Fibroblast of lung (primary cell): ENCODE results near the gene KLHL29. TPM values are rescaled to one million over a fixed set of nuclear protein-coding genes. Genes with fewer than 3 reads are reported as not detected.
A peak's percentile ranks its signal among the peaks of the same experiment; 100 is the strongest.

ENCODE experiments used
- DNase-seq, 2 donors: peaks; one replicate each; pipeline versions ENCODE4 v3.0.0 to v3.0.0-alpha.2; 2010; ENCODE audit warnings: low read depth in 2 of 2
- H2AFZ ChIP-seq: 2 replicates; pipeline ENCODE4 v1.5.1; 2012; ENCODE audit warnings: low read length, control low read depth, inconsistent platforms
- H3K27ac ChIP-seq: 2 replicates; pipeline ENCODE4 v1.5.1; 2011; ENCODE audit warnings: low read length, control low read depth; ENCODE audit not compliant: insufficient read depth
- H3K27me3 ChIP-seq: 2 replicates; pipeline ENCODE4 v1.5.1; 2011; ENCODE audit warnings: mild to moderate bottlenecking, low read length; ENCODE audit not compliant: control insufficient read depth, insufficient read depth
- H3K36me3 ChIP-seq: 2 replicates; pipeline ENCODE4 v1.5.1; 2011; ENCODE audit warnings: low read length; ENCODE audit not compliant: control insufficient read depth, insufficient read depth
- H3K4me1 ChIP-seq: 2 replicates; pipeline ENCODE4 v1.5.1; 2011; ENCODE audit warnings: low read length; ENCODE audit not compliant: control insufficient read depth, insufficient read depth; ENCODE audit errors: extremely low read depth
- H3K4me2 ChIP-seq: 2 replicates; pipeline ENCODE4 v1.5.1; 2011; ENCODE audit warnings: low read length, control low read depth; ENCODE audit not compliant: insufficient read depth; ENCODE audit errors: extremely low read depth
- H3K4me3 ChIP-seq, 4 experiments: fragments of 200-600 bp in 1 of 4; sonication (generic) in 1 of 4; replicated peaks in 1 of 4; 2 replicates each; pipeline ENCODE4 v1.5.1; 2011 to 2016; ENCODE audit warnings: low read length in 4 of 4, low read depth in 3 of 4, mild to moderate bottlenecking in 3 of 4, control low read depth in 2 of 4, inconsistent platforms in 1 of 4, mixed read lengths in 1 of 4; ENCODE audit not compliant: insufficient read depth in 1 of 4; ENCODE audit errors: control extremely low read depth in 1 of 4
- H3K79me2 ChIP-seq: 2 replicates; pipeline ENCODE4 v1.5.1; 2012; ENCODE audit warnings: mild to moderate bottlenecking, low read length, inconsistent platforms; ENCODE audit not compliant: control insufficient read depth, insufficient read depth
- H3K9ac ChIP-seq: 2 replicates; pipeline ENCODE4 v1.5.1; 2011; ENCODE audit warnings: mild to moderate bottlenecking, low read length, control low read depth; ENCODE audit not compliant: insufficient read depth
- H3K9me3 ChIP-seq: 2 replicates; pipeline ENCODE4 v1.5.1; 2012; ENCODE audit warnings: low read depth, low read length; ENCODE audit not compliant: control insufficient read depth, insufficient read depth
- H4K20me1 ChIP-seq: 2 replicates; pipeline ENCODE4 v1.5.1; 2011; ENCODE audit warnings: low read length; ENCODE audit not compliant: control insufficient read depth, insufficient read depth; ENCODE audit errors: extremely low read depth
- CTCF ChIP-seq, 2 donors: IDR thresholded peaks in 1 of 2; conservative IDR thresholded peaks in 1 of 2; 1 replicate in 1 of 2; 2 replicates in 1 of 2; pipeline ENCODE4 v1.5.1; 2011 to 2012; ENCODE audit warnings: low read length in 2 of 2, control low read depth in 1 of 2, inconsistent platforms in 1 of 2, low read depth in 1 of 2, mild to moderate bottlenecking in 1 of 2
- EZH2 ChIP-seq: IDR thresholded peaks from 2 replicates; pipeline ENCODE4 v1.5.1; 2012; ENCODE audit warnings: low read length, control low read depth, mild to moderate bottlenecking; ENCODE audit errors: missing control alignments
- polyA plus RNA-seq, 2 donors: library from polyadenylated mRNA; depleted of rRNA in 1 of 2; stranded (reverse) in 1 of 2; unstranded in 1 of 2; fragments of >200 nt; gene quantifications; 2 replicates each; pipeline ENCODE4 v1.2.1, GENCODE V29; 2011 to 2012; ENCODE audit warnings: missing spikeins in 1 of 2
- total RNA-seq: library from RNA; depleted of rRNA; stranded (reverse); fragments of >200 nt; gene quantifications from 2 replicates; pipeline ENCODE4 v1.2.1, GENCODE V29; 2014

The KLHL29 gene
- total and polyA plus RNA-seq, 2 donors (not counting 1 experiment from before 2014, with no cell fraction given) = 7.1 to 7.9 TPM

GRCh38 chr2:23433282-23433681 is 48.3 kb downstream of the KLHL29 start:
- Histone ChIP-seq H3K79me2 (no peaks in the 10 kb centered on the region), H2AFZ (no peak overlapping the region), H4K20me1 (no peaks in the 10 kb centered on the region), H3K4me1 (peaks cover 4% of the 10 kb centered on the region), H3K4me3 (no peak overlapping the region), H3K27me3 (no peaks in the 10 kb centered on the region), H3K4me2 (no peak overlapping the region), H3K27ac (no peak overlapping the region), H3K9me3 (no peaks in the 10 kb centered on the region), H3K36me3 (no peaks in the 10 kb centered on the region), H3K9ac (no peak overlapping the region)
- TF ChIP-seq EZH2 (no peak), CTCF (conservative IDR thresholded peaks at IDR 0.05 in 1 of 2, IDR thresholded peaks at IDR 0.05 in 1 of 2; ENCODE audit: low read depth in 1 of 2, low read length in 2 of 2) (no peak)
- no peak for DNase-seq

- no peaks in the 10 kb centered on the region for H3K36me3 ChIP-seq
- H3K4me2 ChIP-seq = no peak overlapping the region
- H2AFZ ChIP-seq = no peak overlapping the region
- H3K27ac ChIP-seq = no peak overlapping the region
- peaks cover 4% of the 10 kb centered on the region for H3K4me1 ChIP-seq
- H4K20me1 ChIP-seq = no peaks in the 10 kb centered on the region
- peak in 1 of 2 donors; percentile 65 for DNase-seq
- H3K27me3 ChIP-seq = no peaks in the 10 kb centered on the region
- H3K9me3 ChIP-seq = no peaks in the 10 kb centered on the region
- H3K9ac ChIP-seq = no peak overlapping the region
- H3K79me2 ChIP-seq = no peaks in the 10 kb centered on the region
- H3K4me3 ChIP-seq = no peak overlapping the region
- TF ChIP-seq EZH2 (no peak), CTCF (conservative IDR thresholded peaks at IDR 0.05 in 1 of 2, IDR thresholded peaks at IDR 0.05 in 1 of 2; ENCODE audit: low read depth in 1 of 2, low read length in 2 of 2) (no peak)
These were observed 49.7 kb downstream of the KLHL29 start for GRCh38 chr2:23434721-23435121.

GRCh38 chr2:23435250-23436035 is 50.5 kb downstream of the KLHL29 start:
- Histone ChIP-seq H3K4me2 (no peak overlapping the region), H3K9ac (no peak overlapping the region), H3K36me3 (no peaks in the 10 kb centered on the region), H3K4me3 (no peak overlapping the region), H4K20me1 (no peaks in the 10 kb centered on the region), H3K27me3 (no peaks in the 10 kb centered on the region), H3K79me2 (no peaks in the 10 kb centered on the region), H3K4me1 (peaks cover 1% of the 10 kb centered on the region), H3K27ac (no peak overlapping the region), H2AFZ (no peak overlapping the region), H3K9me3 (no peaks in the 10 kb centered on the region)
- no peak for TF ChIP-seq EZH2
- TF ChIP-seq CTCF (conservative IDR thresholded peaks at IDR 0.05 in 1 of 2, IDR thresholded peaks at IDR 0.05 in 1 of 2; ENCODE audit: low read depth in 1 of 2, low read length in 2 of 2) = no peak
- DNase-seq = no peak
